Lower leg skin (tissue), 3 donors: ENCODE data around the gene GPR162.

ENCODE experiments used
- POLR2A ChIP-seq, 2 donors: fragments of 450-650 bp; IDR thresholded peaks; one replicate each; pipeline ENCODE4 v1.6.1; 2016 to 2017; ENCODE audit warnings: antibody characterized with exemption in 2 of 2, mild to moderate bottlenecking in 1 of 2, moderate library complexity in 1 of 2
- TF ChIP-seq, protein P1 (sequence below), 3 donors: fragments of 450-650 bp; IDR thresholded peaks; one replicate each; pipeline ENCODE4 v1.5.1; 2016; ENCODE audit warnings: antibody characterized with exemption in 3 of 3, mild to moderate bottlenecking in 3 of 3, moderate library complexity in 2 of 3

DNA sequence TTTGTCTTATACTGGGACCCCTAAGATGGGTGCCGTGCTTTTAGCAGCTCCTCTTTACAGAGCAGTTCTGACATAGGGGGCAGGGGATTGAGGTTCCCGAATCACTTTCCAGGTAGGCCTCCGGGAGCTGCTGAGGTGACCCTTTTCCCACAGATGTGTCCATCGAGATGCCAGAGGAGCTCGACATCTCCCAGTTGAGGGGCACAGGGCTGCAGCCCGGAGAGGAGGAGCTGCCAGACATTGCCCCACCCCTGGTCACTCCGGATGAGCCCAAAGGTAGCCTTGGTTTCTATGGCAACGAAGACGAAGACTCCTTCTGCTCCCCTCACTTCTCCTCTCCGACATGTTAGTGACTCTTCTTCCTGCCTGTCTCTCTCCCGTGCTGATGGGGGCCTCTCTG is 41.4 kb downstream of the GPR162 start:
- TF ChIP-seq, protein P1, sequence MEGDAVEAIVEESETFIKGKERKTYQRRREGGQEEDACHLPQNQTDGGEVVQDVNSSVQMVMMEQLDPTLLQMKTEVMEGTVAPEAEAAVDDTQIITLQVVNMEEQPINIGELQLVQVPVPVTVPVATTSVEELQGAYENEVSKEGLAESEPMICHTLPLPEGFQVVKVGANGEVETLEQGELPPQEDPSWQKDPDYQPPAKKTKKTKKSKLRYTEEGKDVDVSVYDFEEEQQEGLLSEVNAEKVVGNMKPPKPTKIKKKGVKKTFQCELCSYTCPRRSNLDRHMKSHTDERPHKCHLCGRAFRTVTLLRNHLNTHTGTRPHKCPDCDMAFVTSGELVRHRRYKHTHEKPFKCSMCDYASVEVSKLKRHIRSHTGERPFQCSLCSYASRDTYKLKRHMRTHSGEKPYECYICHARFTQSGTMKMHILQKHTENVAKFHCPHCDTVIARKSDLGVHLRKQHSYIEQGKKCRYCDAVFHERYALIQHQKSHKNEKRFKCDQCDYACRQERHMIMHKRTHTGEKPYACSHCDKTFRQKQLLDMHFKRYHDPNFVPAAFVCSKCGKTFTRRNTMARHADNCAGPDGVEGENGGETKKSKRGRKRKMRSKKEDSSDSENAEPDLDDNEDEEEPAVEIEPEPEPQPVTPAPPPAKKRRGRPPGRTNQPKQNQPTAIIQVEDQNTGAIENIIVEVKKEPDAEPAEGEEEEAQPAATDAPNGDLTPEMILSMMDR (IDR thresholded peaks at IDR 0.05) = no peak
- no peak for TF ChIP-seq POLR2A (IDR thresholded peaks at IDR 0.05)
